Fibroblast of pulmonary artery (primary cell): ENCODE measurements around the gene THAP10.
"Not testable (repeated sequence)": the region's sequence is repeated elsewhere in the genome, so short reads cannot be mapped to it uniquely, and the experiment has no call there.

ENCODE experiments used
- DNase-seq: peaks from one replicate; pipeline ENCODE4 v3.0.0-alpha.2; 2010; ENCODE audit warnings: low read depth
- H3K4me3 ChIP-seq: replicated peaks from 2 replicates; pipeline ENCODE4 v1.5.1; 2011; ENCODE audit warnings: low read depth, mild to moderate bottlenecking, control low read depth, low read length, moderate library complexity
- TF ChIP-seq, protein P1 (sequence below): IDR thresholded peaks from 2 replicates; pipeline ENCODE4 v1.5.1; 2011; ENCODE audit warnings: mild to moderate bottlenecking, control low read depth, low read length, inconsistent platforms; ENCODE audit errors: missing control alignments

THAP10 gene

DNA sequence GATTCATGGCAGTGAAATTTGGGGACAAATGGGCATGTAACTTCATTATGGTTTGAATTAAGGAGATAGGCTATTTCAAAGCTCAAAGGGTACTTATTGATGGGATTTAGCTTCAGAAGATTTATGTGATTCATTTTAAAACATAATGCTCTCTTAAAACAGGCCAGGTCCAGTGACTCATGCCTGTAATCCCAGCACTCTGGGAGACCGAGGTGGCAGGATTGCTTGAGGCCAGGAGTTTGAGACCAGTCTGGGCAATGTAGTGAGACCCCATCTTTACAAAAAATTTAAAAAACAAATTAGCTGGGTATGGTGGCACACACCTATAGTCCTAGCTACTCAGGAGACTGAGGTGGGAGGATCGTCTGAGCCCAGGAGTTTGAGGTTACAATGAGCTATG lies 11.5 kb downstream of the THAP10 start:
- no peak overlapping the region for H3K4me3 ChIP-seq
- no peak for DNase-seq
- TF ChIP-seq, protein P1, sequence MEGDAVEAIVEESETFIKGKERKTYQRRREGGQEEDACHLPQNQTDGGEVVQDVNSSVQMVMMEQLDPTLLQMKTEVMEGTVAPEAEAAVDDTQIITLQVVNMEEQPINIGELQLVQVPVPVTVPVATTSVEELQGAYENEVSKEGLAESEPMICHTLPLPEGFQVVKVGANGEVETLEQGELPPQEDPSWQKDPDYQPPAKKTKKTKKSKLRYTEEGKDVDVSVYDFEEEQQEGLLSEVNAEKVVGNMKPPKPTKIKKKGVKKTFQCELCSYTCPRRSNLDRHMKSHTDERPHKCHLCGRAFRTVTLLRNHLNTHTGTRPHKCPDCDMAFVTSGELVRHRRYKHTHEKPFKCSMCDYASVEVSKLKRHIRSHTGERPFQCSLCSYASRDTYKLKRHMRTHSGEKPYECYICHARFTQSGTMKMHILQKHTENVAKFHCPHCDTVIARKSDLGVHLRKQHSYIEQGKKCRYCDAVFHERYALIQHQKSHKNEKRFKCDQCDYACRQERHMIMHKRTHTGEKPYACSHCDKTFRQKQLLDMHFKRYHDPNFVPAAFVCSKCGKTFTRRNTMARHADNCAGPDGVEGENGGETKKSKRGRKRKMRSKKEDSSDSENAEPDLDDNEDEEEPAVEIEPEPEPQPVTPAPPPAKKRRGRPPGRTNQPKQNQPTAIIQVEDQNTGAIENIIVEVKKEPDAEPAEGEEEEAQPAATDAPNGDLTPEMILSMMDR, result no peak

DNA sequence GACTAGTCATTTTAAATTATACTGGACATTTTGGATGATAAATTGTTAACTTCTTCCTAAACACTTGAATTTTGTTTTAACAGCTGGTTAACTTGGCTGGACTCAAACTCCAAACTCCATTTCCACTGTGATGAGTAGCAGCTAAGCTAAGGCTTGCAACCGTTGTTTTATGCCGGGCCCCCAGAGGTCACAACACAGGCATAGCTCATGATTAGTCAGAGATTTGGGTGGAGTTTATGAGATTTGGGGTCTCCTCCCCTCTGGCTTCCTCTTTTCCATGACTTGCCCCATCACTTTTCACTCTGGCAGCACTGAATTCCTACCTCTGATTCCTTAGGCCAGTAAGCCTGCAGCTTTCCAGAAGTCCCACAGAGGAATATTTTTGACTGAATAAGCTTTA lies 12.8 kb downstream of the THAP10 start:
- TF ChIP-seq, protein P1, result no peak
- no peak overlapping the region for H3K4me3 ChIP-seq
- peak; percentile 46 for DNase-seq

DNA sequence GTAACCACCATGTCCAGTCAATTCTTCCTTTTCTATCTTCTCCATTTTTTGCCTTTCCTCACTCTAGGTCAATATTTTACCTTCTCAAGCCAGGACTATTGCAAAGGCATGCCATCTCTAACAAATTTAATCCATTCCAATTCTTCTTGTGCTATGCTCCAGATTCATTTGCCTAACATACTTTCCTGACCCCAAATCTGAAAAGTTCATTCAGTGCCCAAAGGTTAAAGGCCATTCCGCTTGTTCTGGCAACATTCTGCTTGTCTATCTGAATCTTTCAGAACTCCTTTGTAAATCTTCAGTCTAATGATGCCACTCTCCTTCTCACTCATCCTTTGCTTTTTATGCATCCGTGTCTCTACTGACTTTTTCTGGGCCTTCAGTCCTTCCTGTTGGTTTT lies 15.6 kb downstream of the THAP10 start:
- DNase-seq, result no peak
- TF ChIP-seq, protein P1, result no peak
- no peak overlapping the region for H3K4me3 ChIP-seq

DNA sequence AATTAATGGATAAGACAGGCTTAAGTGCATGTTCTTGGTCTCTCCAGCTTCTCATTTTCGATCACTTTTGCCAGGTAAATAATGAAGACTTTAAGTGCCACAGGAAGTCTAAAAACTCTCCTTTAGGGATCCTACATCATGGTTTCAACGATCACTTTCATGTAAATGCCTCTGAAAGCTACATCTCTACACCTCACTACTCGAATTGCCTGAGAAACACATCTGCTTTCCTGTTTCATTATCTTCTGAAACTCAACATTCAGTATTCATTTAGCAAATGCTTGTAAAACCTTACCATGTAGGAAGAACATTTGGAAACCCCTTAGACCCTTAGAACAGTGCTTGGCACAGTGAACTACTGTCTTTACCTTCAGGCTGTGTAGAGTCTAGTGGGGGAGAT lies 16.2 kb downstream of the THAP10 start:
- no peak overlapping the region for H3K4me3 ChIP-seq
- TF ChIP-seq, protein P1, result no peak
- no peak for DNase-seq

DNA sequence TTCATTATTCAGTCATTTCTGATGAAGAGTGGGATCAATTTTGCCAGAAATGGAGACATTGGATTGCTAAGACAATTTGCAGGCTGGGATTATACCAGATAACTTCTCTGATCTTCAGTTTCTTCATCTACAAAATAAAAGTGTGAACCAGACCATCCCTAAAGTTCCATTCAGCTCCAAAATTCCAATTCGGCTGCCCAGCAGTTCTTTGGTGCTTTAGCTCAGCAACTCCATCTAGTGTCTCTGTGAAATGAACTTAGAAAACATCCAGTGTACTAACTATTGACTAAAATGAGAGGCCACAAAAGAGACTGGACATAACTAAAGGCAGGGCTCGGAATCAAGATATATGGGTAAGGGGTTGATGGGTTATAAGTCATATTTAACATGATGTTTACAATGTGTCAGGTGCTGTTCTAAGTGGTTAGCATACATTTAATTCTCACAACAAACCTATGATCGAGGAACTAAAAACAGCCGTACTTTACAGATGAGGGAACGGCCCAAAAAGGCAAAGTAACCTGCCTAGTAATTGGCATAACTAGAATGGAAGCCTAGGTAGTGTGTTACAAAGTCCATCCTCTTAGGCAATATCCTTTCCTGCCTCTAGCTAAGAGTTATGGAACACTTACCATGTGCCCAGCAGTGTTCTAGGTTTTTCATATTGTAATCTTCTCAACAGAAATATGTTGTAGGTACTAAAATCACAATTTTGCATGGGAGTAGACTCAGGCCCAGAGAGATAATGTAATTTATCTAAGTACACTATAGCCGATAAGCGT lies 17.0 kb downstream of the THAP10 start:
- peak; percentile 73 for DNase-seq
- TF ChIP-seq, protein P1, result peak; percentile 76
- no peak overlapping the region for H3K4me3 ChIP-seq

DNA sequence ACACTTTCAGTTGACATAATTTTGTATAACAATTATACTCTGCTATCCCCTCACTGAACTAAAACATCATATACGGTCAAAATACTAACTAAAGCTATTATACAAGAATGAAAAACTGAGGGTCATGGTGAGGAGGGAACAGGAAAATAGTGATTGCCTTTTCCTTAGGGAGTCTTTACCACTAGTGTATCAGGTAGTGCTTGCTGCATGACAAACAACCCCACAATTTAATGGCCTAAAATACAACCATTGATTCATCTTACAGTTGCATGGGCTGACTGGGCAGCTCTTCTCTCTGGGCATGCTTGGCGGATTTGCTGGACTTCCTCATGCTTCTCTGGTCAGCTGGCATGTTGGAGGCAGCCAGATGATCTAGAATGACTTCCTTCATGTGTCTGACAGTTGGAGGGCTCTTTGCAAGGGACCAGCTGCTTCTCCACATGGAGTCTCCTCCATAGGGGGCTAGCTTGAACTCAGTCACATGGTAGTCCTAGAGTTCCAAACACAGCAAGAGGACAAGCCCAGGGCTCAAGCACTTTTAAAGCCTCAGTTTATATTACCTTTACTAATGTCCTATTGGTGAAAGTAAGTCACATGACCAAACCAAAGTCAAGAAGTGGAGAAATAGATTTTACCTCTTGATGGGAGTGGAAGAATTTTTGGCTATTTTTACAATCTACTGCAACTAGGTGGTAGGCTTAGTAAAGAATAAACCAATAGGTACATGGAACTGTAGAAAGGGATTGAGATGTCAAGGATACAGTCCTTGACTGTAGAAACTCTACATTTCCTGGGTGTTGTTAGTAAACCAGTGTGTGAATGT lies 18.8 kb downstream of the THAP10 start:
- no peak for DNase-seq
- TF ChIP-seq, protein P1, result no peak
- no peak overlapping the region for H3K4me3 ChIP-seq

DNA sequence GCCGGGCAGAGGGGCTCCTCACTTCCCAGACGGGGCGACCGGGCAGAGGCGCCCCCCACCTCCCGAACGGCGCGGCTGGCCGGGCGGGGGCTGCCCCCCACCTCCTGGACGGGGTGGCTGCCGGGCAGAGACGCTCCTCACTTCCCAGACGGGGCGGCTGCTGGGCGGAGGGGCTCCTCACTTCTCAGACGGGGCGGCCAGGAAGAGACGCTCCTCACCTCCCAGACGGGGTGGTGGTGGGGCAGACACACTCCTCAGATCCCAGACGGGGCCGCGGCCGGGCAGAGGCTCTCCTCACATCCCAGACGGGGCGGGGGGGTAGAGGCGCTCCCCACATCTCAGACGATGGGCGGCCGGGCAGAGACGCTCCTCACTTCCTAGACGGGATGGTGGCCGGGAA lies 20.7 kb downstream of the THAP10 start:
- not testable (repeated sequence) for H3K4me3 ChIP-seq, DNase-seq
